Measurements from ENCODE around the gene CARMIL1.

The CARMIL1 gene

DNA sequence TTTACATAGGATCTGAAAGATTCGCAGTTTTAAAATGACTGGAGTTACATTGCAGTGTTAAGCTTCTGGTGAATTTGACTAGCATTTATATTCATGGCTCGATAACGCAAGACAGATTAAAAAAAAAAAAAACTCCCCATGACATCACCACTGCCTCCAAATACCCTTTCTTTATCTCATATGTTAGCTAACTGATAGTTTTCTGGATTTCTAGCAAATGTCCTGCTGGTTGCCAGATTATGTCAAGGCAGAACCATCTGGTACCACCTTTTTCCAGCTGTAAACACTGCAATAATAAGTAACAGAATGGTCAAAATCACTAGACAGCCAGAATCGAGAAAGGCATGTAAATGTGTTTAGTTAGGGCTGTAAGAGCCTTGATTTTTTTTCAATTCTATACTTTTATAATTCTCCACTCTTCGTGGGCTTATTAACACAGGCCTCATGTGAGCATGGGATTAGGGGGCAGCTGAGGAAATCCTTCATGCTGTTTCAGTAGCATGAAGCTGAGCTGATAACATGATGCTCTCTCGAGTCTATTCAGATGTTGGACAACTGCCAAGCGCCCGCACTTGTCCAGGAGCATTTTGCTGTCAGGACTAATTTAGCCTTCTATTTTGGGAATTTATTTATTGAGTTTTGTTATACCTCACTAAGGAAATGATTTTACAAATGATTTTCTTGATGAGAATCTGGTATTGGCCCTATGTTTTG is 206.8 kb downstream of the CARMIL1 start (continued):
- TF ChIP-seq ZBTB44 (tag by site-specific recombination; IDR thresholded peaks at IDR 0.05), result no peak
- peak; percentile 48 for TF ChIP-seq ZIC2 (tag by site-specific recombination; IDR thresholded peaks at IDR 0.05)
- TF ChIP-seq ELK4 (IDR thresholded peaks at IDR 0.05; ENCODE audit: borderline replicate concordance, low read depth, low read length), result no peak
- no peak for TF ChIP-seq ZNF148 (tag by site-specific recombination; IDR thresholded peaks at IDR 0.05; ENCODE audit: borderline replicate concordance)
- TF ChIP-seq ZNF501 (tag by site-specific recombination; IDR thresholded peaks at IDR 0.05), result no peak
- no peak for TF ChIP-seq ZBTB17 (tag by site-specific recombination; IDR thresholded peaks at IDR 0.05)
- peak; percentile 23; the same call in 1 of the 2 replicates for TF ChIP-seq ZNF335 (tag by site-specific recombination; conservative IDR thresholded peaks at IDR 0.05)
- TF ChIP-seq ZBTB20 (tag by site-specific recombination; IDR thresholded peaks at IDR 0.05), result no peak
- TF ChIP-seq ZNF529 (tag by site-specific recombination; IDR thresholded peaks at IDR 0.05; ENCODE audit: insufficient replicate concordance), result no peak
- TF ChIP-seq, protein P1, sequence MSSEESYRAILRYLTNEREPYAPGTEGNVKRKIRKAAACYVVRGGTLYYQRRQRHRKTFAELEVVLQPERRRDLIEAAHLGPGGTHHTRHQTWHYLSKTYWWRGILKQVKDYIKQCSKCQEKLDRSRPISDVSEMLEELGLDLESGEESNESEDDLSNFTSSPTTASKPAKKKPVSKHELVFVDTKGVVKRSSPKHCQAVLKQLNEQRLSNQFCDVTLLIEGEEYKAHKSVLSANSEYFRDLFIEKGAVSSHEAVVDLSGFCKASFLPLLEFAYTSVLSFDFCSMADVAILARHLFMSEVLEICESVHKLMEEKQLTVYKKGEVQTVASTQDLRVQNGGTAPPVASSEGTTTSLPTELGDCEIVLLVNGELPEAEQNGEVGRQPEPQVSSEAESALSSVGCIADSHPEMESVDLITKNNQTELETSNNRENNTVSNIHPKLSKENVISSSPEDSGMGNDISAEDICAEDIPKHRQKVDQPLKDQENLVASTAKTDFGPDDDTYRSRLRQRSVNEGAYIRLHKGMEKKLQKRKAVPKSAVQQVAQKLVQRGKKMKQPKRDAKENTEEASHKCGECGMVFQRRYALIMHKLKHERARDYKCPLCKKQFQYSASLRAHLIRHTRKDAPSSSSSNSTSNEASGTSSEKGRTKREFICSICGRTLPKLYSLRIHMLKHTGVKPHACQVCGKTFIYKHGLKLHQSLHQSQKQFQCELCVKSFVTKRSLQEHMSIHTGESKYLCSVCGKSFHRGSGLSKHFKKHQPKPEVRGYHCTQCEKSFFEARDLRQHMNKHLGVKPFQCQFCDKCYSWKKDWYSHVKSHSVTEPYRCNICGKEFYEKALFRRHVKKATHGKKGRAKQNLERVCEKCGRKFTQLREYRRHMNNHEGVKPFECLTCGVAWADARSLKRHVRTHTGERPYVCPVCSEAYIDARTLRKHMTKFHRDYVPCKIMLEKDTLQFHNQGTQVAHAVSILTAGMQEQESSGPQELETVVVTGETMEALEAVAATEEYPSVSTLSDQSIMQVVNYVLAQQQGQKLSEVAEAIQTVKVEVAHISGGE (tag by site-specific recombination; conservative IDR thresholded peaks at IDR 0.05; ENCODE audit: low read depth), result no peak
- 0 out of 2 replicates have a peak, but pooled peaks have one; percentile 24 for TF ChIP-seq IKZF3 (tag by site-specific recombination; IDR thresholded peaks at IDR 0.05)
- TF ChIP-seq ZNF433 (tag by site-specific recombination; IDR thresholded peaks at IDR 0.05; ENCODE audit: low read depth), result no peak
- TF ChIP-seq WT1 (tag by site-specific recombination; IDR thresholded peaks at IDR 0.05), result no peak
- TF ChIP-seq ZNF626 (tag by site-specific recombination; IDR thresholded peaks at IDR 0.05), result no peak
- TF ChIP-seq ZNF266 (tag by site-specific recombination; IDR thresholded peaks at IDR 0.05; ENCODE audit: low read depth), result no peak
- no peak for TF ChIP-seq KLF10 (tag by site-specific recombination; IDR thresholded peaks at IDR 0.05)
- TF ChIP-seq PRDM10 (tag by site-specific recombination; IDR thresholded peaks at IDR 0.05), result peak; percentile 29; the same call in 1 of the 2 replicates
- no peak for TF ChIP-seq ZBTB8A (tag by site-specific recombination; IDR thresholded peaks at IDR 0.05)
- TF ChIP-seq ZNF521 (tag by site-specific recombination; IDR thresholded peaks at IDR 0.05), result no peak
- no peak for TF ChIP-seq ZBTB26 (tag by site-specific recombination; optimal IDR thresholded peaks at IDR 0.05)
- TF ChIP-seq, protein P2, sequence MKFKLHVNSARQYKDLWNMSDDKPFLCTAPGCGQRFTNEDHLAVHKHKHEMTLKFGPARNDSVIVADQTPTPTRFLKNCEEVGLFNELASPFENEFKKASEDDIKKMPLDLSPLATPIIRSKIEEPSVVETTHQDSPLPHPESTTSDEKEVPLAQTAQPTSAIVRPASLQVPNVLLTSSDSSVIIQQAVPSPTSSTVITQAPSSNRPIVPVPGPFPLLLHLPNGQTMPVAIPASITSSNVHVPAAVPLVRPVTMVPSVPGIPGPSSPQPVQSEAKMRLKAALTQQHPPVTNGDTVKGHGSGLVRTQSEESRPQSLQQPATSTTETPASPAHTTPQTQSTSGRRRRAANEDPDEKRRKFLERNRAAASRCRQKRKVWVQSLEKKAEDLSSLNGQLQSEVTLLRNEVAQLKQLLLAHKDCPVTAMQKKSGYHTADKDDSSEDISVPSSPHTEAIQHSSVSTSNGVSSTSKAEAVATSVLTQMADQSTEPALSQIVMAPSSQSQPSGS (tag by site-specific recombination; IDR thresholded peaks at IDR 0.05; ENCODE audit: low read depth), result 0 out of 2 replicates have a peak, but pooled peaks have one; percentile 38
- TF ChIP-seq ZNF660 (tag by site-specific recombination; IDR thresholded peaks at IDR 0.05), result peak; percentile 30; the same call in 1 of the 2 replicates
- TF ChIP-seq ZNF211 (tag by site-specific recombination; IDR thresholded peaks at IDR 0.05; ENCODE audit: low read depth), result no peak
